ENCODE data around the gene EXOC2.

EXOC2 gene

GRCh38 chr6:513961-514360 lies 179.0 kb downstream of the EXOC2 start:
- no peak for DNase-seq

DNA sequence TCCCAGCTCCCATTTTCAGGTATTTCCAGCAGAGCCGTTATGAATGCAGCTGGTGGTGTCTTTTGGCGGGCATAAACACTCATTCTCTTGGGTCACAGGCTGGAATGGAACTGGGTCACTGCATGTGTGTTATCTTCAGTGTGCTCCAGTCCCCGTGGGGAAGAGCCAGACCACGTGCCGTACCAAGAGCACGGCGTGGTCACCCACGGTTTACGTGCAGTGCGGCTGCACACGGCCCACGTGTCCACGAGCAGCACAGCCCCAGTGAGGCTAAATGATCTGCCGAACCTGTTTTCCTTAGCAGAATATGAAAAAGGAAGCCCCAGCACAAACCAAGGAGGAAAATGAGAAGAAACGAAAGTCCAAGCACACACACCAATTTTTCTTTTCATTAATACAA lies 179.9 kb downstream of the EXOC2 start:
- DNase-seq: no peak

DNA sequence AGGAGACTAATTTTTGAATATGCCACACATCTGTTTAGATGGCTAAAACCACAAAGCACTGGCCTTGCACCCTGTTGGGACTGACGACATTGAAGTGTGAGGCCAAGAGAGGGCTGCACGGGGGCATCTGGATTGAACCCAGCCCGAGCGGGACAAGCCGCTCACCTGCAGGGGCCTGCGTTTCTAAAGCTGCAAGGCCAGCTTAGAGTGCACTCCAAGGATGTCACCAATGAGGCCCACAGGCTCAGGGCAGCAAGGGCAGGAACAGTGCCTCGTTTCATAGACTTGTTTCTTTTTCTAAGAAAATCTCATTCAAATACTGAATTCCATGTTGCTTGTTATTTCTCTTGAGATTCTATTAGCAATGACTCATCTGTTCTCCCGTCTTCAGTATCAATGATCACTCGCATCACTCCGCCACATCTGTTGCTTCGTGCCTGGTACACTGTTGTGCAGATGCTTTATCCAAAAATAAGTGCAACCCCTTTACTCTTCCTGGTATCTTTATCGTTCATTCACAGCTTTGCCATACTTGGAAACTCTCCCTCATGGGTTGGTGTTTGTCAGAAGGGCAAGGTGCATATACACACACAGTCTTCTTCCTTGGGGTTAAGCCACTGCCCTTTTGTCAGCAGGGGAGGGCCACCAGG lies 181.3 kb downstream of the EXOC2 start:
- DNase-seq: no peak

DNA sequence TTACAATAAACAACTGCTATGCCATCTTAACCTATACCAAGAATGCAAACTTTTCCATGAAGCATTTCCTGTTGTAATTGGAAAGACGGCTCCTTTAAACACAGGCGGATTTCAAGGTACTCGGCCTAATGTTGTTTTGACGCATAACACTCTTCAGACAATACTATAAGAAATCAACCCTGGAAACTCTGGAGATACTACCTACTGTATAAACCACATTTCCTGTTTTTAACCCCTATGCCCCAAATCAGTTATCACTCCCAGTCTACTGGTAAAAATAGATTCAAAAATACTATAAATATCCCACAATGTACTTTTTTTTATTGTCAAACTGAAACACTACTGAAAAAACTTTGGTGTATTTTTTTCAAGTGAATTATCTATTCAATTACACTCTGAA lies 183.3 kb downstream of the EXOC2 start:
- DNase-seq: no peak

DNA sequence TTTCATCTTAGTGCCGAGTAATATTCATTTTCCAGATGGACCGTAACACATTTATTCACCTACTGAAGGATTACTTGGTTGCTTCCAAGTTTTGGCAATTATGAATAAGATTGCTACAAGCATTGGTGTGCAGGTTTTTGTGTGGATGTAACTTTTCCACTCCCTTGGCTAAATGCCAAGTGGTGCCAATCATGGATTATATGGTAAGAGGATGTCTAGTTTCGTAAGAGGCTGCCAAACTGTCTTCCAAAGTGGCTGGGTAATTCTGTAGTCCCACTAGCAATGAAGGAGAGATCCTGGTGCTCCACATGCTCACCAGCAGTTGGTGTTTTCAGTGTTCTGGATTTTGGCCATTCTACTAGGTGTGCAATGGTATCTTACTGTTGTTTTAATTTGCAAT lies 184.3 kb downstream of the EXOC2 start:
- no peak for DNase-seq

- DNase-seq: no peak
Observed at GRCh38 chr6:508006-508405, 184.9 kb downstream of the EXOC2 start.

GRCh38 chr6:506920-507622 lies 185.9 kb downstream of the EXOC2 start:
- DNase-seq: no peak

- DNase-seq: no peak
Observed at GRCh38 chr6:506508-506907, 186.4 kb downstream of the EXOC2 start.

GRCh38 chr6:505374-505773 lies 187.6 kb downstream of the EXOC2 start:
- no peak for DNase-seq

DNA sequence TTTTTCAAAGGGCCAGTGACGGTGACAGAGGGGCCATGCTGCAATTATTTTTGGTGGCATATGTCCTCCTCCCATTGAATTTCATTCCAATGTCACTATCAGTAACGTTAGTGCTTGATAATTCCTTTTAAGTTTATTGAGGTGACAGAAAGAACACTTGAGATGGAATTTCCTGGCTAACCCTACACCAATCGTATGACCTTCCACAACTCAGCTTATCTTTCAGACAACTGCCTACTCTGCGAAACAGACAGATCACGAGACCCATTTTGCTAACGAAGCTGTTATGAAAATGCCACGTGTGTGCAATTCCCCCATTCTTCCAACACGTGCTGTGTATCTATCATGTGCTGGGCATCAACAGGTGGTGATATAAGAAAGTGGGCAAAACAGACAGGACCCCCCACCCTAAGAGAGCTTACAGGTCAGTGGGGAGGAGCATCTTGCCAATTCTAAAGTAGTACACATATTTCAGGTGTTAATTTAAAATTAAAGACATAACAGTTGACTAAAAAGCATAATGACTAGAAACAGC lies 188.4 kb downstream of the EXOC2 start:
- no peak for DNase-seq

- DNase-seq: no peak
Observed at GRCh38 chr6:503610-504362, 189.2 kb downstream of the EXOC2 start.

GRCh38 chr6:502761-503160 lies 190.2 kb downstream of the EXOC2 start:
- DNase-seq: no peak

DNA sequence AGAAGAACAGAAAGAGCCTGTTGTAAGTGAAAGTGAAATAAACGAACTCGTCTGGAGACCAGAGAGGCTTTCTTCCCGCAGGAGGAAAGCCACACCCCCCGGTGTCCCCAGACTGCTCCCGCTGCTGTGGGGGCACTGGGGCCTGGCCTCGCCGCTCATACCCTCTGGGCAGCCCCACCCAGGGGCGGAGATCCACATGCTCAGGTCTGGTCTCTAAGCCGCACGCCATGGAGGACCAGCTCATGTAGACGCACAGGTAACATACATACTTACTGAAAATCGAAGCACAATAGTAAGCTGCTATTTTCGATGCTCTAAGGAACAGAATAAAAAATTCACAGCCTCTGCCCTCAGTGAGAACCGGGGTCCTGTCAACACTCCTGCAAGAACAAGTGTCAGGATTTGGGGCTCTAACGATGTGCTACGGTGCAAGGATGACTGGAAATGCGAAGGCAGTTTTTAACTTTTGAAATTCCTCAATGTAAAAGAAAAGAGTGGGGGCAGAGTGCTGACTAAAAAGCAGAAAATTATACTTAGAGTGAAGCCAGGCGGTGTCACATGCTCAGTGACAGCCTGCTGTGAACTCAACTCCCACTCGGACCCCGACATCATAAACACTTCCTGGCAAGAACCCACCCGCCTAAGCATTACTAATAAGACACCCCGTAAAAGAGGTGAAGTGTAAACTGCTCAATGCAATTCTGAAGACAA lies 190.9 kb downstream of the EXOC2 start:
- DNase-seq: no peak

DNA sequence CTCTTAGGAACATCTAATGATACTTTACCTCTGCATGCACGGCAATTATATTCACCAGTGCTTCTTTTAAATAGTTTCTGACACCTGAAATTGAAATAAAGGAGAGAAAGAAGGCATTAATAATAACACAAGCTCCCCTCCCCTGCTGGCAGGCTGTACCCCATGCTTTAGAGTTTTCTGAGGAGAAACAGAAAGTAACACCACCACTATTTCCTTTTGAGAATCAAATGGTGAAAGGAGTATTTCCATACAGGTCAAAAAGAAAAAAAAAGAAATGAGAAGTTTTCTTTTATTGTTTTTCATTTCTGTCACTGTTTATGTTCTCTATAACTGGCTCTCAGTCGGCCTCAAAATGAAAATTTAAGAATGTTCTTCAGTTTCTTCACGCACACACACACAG lies 193.3 kb downstream of the EXOC2 start:
- no peak for DNase-seq

GRCh38 chr6:498795-499231 lies 194.1 kb downstream of the EXOC2 start:
- no peak for DNase-seq

DNA sequence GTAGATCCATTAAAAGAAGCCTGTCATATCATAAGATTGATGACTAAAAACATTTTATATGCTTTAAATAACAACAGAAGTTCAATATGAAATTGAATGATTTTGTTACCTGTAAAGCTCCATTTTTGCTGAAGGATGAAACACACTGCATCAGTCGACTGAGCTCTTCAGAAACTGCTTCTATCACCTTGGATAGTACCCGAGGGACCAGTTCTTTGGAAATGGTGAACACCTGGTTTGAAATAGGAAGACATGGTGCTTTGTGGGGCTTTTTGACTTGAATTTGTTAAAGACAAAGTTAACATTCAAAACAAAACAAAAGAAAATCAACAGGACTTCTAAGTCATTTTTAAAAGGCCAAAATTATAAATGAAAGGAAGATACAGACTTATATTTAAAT lies 195.7 kb downstream of the EXOC2 start:
- DNase-seq: no peak

DNA sequence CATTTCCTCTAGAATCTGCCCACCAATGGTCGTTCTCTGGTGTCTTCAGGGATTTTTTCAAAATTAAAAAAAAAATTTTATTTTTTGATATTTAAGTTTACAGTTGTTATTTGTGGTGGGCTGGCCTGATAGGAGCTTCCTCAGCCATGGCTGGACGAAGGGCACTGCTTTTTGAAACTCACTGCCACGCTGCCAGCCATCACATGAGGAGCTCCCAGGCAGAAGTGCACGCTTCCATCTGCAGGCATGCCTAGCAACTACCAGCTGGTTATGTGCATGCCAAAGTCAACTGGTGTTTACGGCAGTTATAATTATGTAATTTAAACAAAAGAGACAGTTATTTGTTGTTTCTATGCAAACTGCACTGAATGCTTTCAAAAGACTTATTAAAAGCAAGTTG lies 196.3 kb downstream of the EXOC2 start:
- no peak for DNase-seq

DNA sequence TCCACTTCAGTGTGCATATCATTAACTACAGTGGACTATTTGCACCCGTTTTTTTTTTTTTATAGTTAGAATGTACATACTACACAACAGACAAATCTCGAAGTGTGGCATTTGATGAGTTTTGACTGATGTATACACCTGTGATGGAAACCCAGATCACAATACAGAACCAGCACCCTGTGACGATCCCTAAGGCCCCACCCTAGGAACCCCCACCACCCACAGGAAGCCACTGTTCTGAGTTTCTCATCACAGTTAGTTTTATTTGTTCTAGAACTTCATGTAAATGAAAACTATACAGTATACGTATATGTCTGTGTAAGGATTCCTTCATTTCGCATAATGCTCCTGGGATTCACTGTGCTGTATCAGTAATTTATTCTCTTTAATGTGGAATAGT lies 198.5 kb downstream of the EXOC2 start:
- no peak for DNase-seq

GRCh38 chr6:493840-494239 lies 199.1 kb downstream of the EXOC2 start:
- no peak for DNase-seq

DNA sequence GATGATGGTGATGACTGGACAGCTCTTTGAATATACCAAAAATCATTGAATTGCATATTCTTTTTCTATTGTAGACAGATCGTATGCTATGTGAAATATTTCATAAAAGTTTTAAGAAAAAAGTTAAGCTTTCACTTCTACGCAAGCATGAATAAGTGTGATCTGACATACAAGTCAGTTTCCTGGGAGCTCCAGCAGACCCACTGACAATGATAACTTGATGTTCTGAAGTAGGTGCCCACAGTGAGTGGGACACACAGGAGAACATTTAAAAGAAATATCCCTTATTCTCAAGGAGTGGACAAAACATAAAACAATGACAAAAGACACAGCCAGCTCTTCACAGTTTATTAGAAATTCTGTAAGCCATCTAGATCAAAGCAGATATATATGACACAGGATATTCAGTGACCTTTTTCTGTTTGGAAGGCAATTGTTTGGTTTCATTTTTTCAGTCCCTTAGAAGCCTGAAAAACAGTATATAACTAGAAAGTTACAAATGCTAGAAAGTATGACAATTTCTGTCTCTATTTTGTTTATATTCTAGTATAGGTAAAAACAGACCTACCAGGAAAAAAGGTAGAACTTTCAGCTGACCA lies 200.0 kb downstream of the EXOC2 start:
- no peak for DNase-seq

- DNase-seq: no peak
Observed at GRCh38 chr6:492178-492577, 200.8 kb downstream of the EXOC2 start.

GRCh38 chr6:491233-491632 lies 201.7 kb downstream of the EXOC2 start:
- no peak for DNase-seq

Measured in NCI-H510A (cell line).